Adrenal gland (tissue), 5 donors: ENCODE data around the gene ACSF2.

Experiments used
- POLR2A ChIP-seq, 2 donors: fragments of 450-650 bp; IDR thresholded peaks; one replicate each; pipeline ENCODE4 v1.6.1; 2017; ENCODE audit warnings: antibody characterized with exemption in 2 of 2, mild to moderate bottlenecking in 2 of 2, moderate library complexity in 1 of 2
- TF ChIP-seq, protein P1 (sequence below), 6 experiments: fragments of 450-650 bp in 4 of 6; fragments of 200-600 bp in 2 of 6; sonication (generic) in 1 of 6; IDR thresholded peaks; 1 replicate in 5 of 6; 2 replicates in 1 of 6; pipeline versions ENCODE4 v1.5.1 to v1.8.0; 2016 to 2021; ENCODE audit warnings: antibody characterized with exemption in 6 of 6, mild to moderate bottlenecking in 2 of 6, moderate library complexity in 1 of 6
- donor health status: DM: no; HTN: no; CAD: no.

DNA sequence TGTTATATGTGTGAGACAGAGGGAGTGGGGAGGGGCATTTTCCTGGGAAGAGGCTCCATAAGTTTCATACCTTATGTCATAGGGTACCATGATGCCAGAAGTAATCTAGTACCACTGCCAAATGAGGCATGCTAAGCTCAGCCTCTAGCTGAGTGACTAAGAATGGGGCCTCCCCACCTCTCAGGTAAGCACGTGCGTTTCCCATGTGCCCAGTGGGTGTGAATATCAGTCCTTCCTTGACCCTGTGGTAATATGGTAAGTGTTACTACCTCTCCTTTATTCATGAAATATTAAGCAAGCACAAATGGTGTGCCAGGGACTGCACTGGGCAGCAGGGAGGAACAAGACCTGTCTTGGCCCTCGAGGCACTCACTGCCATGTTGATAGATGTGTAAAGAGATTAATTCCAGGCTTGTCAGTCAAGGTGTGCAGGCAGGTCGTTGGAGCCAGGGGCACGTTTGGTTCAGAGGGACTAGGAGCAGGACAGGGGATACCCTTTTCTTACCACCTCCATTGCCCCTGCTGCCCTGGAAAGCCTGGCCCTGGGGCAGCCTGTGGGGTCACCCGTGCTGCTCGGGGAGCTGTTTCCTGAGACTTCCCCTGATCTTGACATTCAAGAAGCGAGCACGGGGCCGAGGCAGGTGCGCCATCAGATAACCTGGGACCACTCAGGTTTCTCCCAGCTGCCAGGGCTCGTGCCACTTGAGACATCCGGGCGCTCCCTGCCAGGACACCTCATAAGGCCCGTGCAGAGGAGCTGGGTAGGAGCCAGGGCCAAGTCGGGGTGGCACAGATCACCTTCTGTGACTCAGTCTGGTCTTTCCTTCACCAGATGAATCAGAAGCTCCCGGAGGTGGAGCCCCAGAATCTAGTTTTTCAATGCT, 61.4 kb downstream of the ACSF2 start:
- TF ChIP-seq POLR2A (IDR thresholded peaks at IDR 0.05), result no peak
- TF ChIP-seq, protein P1, sequence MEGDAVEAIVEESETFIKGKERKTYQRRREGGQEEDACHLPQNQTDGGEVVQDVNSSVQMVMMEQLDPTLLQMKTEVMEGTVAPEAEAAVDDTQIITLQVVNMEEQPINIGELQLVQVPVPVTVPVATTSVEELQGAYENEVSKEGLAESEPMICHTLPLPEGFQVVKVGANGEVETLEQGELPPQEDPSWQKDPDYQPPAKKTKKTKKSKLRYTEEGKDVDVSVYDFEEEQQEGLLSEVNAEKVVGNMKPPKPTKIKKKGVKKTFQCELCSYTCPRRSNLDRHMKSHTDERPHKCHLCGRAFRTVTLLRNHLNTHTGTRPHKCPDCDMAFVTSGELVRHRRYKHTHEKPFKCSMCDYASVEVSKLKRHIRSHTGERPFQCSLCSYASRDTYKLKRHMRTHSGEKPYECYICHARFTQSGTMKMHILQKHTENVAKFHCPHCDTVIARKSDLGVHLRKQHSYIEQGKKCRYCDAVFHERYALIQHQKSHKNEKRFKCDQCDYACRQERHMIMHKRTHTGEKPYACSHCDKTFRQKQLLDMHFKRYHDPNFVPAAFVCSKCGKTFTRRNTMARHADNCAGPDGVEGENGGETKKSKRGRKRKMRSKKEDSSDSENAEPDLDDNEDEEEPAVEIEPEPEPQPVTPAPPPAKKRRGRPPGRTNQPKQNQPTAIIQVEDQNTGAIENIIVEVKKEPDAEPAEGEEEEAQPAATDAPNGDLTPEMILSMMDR (IDR thresholded peaks at IDR 0.05), result no peak
